ENCODE results near the gene TTC23.
"Not testable (repeated sequence)": the region's sequence is repeated elsewhere in the genome, so short reads cannot be mapped to it uniquely, and the experiment has no call there.

The TTC23 gene

DNA sequence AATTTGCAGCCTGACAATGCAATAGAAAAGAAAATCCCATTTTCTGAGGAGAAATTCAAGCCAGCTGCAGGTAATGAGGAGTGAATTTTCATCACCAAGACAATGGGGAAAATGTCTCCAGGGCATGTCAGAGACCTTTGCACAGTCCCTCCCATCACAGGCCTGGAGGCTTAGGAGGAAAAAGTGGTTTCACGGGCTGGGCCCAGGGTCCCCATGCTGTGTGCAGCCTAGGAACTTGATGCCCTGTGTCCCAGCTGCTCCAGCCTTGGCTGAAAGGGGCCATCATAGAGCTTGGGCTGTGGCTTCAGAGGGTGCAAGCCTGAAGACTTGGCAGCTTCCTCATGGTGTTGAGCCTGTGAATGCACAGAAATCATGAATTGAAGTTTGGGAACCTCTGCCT lies 57.2 kb downstream of the TTC23 start:
- DNase-seq (ENCODE audit: low read depth) = not testable (repeated sequence)

DNA sequence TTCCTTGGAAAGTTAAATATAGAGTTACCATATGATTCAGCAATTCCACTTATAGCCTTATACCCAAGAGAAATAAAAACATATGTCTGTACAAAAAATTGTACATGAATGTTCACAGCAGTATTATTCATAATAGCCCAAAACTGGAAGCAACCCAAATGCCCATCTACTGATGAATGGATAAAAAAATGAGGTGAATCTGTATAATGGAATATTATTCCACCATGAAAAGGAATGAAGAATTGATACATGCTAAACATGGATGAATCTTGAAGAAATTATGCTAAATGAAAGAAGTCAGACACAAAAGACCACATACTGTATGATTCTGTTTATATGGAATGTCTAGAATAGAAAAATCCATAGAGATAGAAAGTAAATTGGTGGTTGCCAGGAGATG lies 61.4 kb downstream of the TTC23 start:
- DNase-seq (ENCODE audit: low read depth) = no peak

DNA sequence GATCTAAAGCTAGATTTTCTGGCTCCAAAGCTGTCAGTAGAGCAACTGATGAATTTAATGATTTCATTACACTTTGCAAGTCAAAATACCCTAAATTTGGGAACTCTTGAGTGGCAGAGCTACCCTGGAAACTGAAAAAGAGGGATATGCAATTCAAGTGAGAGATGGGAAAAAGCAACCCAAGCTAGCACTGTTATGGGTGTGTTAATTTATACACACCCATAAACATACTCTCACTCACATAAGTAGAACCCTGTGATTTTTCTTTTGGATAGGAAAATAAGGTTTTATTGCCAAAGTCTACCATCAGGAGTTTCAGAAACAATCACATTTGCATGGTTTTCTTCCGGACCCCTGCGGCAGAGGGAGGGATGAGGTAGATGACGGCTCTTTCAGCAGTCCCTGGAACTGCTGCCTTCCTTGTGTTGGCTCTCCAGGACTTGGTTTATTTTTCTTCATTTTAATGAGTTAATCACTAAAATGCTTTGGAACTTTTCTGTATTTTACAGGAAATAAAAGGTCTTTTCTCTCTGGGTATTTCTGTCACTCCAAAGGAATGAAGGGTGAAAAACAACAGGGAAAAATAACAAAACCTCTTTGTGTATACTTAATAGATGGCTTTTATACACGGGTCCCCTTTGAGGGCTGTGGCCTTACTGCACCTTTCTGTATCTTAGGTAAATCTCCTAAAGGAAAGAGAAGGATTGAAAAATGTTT lies 63.8 kb downstream of the TTC23 start:
- DNase-seq (ENCODE audit: low read depth) = no peak

DNA sequence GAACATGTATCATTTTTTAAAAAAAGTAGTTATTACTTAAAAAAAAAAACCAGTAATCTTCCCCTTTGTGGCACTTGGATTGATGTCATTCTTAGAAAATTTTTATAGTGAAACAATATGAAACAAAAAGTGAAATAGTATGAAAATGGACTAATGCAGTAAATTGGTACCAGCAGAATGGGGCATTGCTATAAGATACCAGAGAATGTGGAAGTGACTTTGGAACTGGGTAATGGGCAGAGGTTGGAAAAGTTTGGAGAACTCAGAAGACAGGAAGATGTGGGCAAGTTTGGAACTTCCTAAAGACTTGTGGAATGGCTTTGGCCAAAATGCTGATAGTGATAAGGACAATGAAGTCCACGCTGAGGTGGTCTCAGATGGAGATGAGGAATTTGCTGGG lies 66.6 kb downstream of the TTC23 start:
- no peak for DNase-seq (ENCODE audit: low read depth)

DNA sequence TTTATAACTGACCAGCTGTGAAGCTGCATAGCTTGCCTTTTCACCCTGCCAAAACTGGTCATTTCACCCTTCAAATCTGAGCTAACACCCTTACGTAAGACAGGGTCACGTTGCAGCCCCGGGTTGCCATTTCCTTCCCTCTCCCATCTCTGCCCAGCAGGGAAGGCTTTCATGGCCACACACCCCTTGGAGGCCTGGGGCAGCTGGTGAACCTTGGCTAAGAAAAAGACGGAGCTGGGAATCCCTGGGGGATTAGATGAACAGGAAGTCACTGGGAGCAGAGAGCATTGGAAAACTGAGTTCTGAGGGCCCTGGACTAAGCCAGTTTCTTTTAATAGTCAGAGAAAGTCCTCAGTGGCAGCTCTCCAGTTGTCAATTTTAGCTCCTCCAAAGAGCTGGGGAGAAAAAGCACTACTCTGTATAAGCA lies 67.8 kb downstream of the TTC23 start:
- DNase-seq (ENCODE audit: low read depth) = no peak

DNA sequence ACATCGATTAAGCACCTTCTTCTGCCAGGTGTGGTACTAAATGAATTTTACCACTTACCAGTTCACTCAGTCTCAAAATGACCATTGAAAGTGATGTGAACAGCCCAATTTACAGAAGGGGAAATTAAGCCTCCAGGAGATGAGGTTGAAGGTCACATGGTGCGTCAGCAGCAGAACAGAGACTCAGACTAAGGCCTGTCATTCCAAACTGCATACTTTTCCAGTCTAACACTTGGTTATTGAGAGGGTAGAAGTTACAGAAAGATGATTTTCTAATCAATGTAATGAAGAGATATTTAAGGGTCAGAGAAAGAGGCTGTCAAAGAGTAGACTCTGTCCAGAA lies 68.4 kb downstream of the TTC23 start:
- DNase-seq (ENCODE audit: low read depth) = no peak

DNA sequence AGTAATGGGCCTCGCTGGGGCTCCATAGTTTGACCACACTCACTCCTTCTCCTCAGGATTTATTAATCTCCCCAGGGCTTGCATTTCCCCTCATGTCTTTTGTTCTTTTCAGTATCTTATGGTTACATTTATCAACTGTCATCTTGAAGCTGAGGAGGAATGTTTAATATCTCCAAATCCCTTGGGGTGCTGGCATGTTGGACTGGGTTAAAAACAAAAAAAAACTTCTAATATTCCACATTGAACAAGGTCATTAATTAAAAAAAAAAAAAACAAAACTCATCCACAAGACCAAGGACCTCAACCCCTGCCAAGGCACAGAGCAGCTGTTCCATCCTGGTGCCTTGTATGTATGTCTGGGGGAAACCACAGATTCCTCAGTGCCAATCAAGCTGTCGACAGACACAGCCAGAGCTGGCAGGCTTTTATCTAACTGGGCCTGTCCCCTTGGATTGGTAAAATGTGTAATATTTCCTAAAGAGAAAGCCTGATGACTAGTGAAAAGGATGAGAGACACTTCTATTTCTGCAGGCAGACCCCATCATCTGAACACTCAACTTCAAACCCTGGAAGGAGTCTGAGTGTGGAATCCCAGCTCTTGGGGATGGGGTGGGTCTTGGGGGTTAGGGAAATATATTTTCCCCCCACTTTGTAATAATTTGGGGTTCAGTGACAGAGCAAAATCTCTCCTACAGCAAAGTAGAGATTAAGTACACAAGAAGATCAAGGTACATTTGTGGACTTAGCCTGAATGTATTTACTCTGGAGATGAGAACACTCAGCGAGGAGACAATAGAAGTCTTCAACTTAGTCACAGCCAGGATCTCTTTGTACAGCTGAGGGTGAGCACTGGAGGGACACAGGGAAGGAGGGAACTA lies 69.1 kb downstream of the TTC23 start:
- no peak for DNase-seq (ENCODE audit: low read depth)

DNA sequence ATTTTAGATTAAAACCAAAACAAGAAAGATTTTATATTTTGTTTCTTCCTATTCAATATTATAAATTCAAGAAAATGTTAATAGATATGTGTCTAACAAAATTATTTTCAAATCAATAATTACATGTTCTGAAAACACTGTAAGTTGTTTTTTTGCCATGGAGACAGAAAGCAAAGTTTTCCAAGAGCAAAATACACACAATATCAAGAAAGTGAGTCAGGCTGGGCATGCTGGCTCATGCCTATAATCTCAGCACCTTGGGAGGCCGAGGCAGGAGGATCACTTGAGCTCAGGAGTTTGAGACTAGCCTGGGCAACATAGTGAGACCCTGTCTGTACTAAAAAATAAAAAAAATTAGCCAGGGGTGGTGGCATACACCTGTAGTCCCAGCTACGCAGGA lies 71.7 kb downstream of the TTC23 start:
- DNase-seq (ENCODE audit: low read depth) = no peak

DNA sequence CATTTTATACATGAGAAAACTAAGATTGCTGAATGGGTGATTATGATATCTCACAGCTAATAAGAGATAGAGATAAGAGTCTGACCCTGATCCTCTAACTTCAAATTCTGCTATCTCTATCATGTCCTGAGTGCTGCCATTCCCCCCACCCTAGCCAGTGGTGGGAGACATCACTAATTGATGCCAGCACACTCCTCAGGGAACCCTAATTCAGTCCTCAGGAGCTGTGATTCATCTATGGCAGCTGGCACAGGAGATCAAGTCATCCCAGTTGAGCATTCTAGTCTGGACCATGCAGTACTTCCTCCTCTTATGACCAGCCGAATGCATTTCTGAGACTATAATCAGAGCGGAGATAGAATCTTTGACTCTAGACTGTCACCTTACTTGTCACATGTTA lies 72.6 kb downstream of the TTC23 start:
- DNase-seq (ENCODE audit: low read depth) = no peak

DNA sequence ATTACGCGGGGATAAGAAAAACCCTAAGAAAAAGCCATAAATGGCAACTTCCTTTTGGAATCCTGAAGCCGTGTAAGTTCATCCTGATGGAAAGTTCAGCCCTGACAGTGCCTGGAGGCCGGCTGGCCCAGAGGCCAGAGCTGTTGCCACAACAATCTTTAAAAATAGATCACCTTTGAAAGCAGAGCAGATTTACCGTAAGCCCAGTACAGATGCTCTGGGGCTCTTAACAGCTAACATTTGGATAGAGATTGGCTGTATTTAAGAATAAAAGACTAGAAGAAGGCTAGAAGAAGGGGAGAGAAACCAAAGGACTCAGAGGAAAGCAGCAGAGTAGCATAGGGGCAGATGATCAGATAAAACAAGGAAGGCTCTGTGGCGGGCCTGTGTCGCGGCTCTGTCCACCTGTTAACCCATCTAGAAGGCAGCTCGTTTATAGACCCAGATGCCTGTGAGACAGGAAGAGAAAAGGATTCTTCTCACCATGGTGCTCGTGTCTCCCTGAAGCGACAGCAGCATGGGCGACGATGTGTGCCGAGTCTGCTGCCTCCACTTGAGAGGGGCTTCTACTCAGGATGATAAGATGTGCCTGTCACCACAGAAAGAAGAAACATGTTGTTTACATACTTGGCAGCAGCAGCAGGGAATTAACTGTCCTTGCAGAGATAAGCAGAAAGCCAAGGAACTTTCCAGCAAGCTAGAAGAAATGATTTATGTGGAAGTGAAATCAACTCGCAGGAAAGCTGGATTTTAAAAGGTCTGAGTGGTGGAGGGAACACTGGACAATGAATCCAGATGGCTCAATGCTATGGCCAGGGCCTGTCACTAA lies 74.6 kb downstream of the TTC23 start:
- DNase-seq (ENCODE audit: low read depth) = no peak

DNA sequence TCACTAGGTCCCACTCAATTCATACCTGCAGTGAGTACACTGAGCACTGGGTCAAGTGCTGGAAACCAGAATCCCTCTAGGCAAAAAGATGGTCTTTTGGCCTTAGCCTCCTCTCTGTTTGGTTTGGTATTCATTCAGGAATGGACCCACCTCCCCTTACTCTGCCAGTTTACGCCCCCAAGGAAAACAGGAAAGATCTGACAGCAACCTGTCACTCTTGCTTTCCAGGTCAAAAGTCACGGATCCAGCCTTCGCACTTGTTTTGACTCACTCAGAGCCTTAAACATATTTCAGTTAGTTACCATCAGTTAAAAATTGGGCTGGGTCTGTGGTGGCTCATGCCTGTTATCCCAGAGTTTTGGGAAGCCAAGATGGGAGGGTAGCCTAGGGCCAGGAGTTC lies 76.4 kb downstream of the TTC23 start:
- DNase-seq (ENCODE audit: low read depth) = no peak

DNA sequence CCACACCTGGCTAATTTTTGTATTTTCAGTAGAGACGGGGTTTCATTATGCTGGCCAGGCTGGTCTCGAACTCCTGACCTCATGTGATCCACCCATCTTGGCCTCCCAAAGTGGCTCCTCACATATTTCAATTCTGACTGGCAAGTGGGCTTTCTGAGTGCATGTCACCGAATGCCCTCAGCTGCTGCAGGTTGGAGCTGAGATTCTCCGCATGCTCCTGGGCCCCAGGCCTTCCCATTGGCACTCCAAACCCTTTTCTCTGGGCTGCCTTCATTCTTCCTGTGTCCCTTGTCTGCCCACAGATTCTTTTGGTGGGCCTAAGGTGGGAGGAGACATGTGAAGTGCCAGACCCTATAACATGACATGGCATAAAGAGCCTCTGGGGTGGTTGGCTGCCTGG lies 77.2 kb downstream of the TTC23 start:
- no peak for DNase-seq (ENCODE audit: low read depth)

DNA sequence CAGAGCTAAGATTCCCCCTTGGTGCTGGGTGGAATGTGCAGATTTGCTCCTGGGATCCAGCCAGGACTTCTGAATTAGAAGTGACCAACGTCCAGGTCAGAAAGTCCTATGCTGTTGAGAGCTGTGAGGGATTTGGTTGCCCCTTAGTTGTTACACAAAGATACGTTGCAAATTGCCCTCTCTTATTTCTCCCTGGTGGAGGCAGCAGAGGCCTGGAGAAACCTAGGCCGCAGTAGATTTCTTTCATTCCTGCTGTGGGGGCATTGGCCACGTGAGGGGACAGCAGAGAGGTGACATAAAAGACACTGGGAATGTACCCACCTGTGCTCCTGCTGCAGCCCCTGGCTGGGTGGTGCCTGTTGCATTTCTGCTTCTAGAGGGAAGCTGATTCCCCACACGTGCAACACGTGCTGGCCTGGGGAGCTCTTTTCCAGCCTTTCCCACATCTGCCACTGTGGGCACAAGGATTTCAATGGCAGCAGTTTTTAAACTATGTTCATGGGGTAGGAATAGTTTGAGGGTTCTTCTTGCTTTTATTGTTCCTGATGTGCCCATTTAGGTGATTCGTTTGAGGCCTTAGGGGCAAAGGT lies 78.8 kb downstream of the TTC23 start:
- DNase-seq (ENCODE audit: low read depth) = no peak

DNA sequence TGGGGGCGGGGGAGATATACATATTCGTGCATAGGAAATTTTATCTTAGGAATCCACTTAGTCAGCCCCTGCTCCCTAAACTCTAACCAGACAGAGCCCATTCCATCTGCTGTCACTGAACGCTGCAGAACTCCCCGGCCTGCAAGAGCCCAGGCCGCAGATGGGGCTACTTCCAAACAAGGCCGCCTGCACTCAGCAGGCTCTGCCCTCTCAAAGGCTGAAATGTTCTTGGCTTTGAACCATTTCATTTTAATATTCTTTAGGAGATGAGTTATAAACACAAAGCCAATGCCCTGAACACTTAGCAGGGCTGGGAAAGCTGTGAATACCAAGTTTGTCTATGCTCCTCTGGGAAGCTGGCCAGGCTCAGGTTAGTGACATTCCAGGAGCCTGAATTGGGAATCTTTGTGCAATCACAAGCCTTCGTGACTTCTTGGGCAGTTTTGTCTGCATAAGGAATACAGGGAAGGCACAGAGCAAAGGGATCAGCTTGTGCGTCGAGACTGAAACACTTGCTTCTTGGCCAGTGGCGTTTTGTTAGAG lies 79.5 kb downstream of the TTC23 start:
- DNase-seq (ENCODE audit: low read depth) = no peak

DNA sequence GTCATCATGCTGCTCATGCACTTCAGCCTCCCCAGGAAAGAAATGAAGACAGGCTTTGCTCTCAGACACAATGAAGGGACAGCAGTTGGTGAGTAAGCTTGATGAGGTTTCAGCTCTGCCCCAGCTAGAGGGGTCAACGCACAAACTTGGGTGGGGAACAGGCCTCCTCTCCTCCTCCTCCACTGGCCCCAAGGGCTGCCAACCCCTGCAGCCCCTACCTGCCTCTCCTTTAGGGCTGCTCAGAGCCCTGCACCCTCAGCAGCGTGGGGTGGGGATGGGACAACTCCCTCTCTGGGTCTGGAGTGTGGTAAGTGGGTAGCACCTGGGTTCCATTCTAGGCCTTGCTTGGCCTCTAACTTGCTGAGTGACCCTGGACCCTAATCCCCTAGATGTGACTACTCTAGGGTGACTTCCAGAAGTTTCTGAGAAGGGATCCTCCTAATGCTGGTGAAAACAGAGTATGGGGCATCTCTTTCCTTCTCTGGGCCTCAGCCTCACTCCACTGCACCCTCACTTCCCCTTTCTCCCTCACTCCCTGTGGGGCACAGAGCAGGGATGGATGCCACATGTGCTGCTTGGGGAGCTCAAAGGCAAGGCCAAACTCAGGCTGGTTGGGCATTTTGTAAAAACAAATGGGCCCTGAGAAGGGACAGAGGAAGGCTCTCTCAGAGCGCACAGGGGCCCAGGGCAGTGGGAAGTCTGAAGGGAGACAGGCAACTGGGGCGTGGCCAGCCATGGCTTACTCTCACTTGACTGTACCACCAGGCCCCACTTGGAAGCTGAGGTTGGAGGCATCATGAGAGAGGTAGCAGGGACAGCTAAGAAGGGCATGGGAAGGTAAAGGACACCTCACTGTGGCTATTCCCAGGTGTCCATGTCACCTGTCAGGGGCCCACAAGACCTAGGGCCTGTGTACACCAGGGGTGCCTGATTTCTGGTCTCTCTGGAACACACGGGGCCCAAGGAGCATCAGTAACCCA lies 80.5 kb downstream of the TTC23 start:
- no peak for DNase-seq (ENCODE audit: low read depth)

DNA sequence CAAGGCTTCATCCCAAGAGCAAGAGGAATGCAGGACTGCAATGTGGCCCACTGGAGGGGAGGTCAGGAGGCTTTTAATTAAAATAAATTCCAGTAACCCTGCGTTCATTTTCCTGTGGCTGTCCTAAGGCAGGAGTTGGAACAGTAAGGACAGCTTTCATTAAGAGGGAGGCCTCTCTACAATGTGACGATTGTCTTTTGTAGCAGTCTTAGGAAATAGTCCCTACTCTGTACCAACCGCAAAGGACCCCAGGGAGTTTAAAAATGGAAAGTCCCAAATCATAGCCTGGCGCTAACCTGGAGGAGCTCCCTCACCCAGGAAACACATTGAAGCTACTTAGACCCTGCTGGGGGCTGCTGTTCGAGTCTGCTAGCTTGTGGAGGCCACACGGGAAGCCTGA lies 81.7 kb downstream of the TTC23 start:
- no peak for DNase-seq (ENCODE audit: low read depth)

DNA sequence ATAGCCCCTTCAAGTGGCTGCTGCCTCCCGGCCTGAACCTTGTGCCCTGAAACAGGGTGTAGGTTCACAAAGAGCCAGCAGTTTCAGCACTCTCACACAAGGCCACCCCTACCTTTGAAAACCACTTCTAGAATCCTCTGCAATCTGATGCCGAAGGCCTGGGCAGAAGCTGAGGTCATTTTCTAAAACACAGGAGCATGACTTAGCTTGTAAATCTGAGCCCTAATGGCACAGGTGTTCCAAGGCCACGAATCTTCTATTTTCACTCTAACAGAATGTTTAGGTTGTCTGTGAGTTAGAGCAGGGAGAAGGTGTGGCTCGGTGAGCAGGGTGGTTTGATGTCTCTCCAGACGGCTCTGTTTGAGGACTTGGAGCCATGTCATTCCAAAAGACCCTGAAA lies 82.2 kb downstream of the TTC23 start:
- DNase-seq (ENCODE audit: low read depth) = no peak

DNA sequence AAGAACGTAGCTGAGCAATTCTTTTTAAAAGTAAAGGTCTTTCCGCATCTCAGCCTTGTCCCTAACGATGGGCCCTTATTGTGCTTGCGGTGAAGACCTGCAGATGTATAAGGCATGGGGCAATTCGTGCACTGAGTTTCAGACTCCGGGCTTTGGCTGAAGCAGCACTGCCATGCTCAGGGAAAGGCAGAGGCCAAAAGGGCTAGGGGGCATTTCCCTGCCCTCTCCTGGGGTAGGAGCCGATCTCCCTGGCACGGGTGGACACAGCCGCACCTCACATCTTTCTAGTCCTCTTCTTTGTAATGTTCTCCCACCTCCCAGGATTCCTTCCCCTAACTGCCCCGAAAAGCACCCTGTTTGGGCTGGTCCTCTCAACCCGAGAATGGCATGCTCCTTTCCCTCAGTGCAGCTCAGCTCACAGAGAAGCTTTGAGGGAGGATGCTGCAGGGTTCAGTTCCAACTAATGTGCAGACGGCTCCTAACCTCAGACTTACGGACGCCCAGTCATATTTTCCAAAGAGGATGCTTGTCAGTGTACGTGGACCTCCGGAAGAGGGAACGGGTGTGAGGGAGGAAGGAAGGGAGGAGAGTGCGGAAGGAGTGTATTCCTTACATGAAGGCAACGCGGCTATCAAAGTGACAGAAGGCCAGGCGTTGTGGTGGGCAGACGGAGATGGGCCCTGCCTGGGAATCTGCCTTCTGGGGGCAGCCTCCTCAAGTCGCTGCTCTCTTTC lies 83.3 kb downstream of the TTC23 start:
- DNase-seq (ENCODE audit: low read depth) = no peak

DNA sequence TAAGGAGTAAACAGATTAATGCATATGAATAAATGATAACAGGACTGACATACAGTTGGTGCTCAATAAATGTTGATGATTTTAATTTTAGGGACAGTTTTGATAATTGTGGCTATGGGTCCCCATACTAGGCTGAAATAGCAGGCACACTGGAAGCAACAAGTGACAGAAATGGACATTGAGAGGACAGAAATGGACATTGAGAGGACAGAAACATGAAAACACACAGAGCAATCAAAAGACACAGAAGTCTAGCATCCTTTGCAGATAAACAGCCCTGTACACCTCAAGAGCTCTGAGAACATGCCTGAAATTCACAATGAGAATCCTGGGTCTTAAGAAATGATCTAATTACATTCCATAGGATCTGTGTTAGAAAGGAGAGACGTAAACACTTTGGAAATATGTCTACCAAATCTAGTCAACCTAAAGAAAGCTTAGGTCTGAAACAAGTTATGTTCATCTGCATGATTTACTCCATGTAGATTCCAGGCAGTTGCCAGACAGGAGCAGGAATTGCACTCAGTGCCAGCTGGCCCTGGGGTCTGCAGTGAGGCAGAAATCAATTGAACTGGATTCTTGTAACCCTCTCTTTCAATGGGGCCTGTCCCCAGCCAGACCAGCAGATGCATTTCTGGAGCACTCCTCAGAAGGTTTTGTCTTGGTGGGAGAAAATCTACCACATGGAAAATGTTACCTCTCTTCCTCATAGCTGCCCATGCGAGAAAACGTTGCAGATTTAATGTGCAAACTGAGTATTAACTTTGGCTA lies 84.2 kb downstream of the TTC23 start:
- no peak for DNase-seq (ENCODE audit: low read depth)

Measured in fibroblast of the conjunctiva (primary cell).